CD4-positive, alpha-beta T cell treated with Interferon alpha-2 for 1 hour (primary cell): ENCODE results near the gene TMC7.

Experiments used
- DNase-seq, 2 donors: peaks; one replicate each; pipeline ENCODE4 v3.0.0-alpha.2; 2020 to 2022

Gene TMC7

GRCh38 chr16:19033761-19034160, 50.0 kb downstream of the TMC7 start:
- no peak for DNase-seq

DNA sequence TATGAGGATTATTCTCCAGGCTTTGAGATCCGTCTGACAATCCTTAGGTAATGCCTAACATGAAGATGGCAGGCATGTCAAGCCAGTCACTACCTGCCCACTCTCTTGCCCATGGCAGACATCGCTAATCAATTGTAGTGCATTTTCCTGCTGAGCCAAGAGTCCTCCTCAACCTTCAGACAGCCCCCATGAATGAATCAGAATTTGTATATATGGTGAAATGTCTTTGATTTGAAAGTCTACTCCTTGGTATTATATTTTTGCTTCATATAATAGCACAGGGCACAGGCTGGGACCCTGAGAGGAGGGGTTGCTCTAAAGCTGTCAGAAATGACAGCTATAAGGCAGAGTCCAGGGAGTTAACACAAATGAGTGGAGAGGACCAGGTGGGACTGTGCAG, 56.7 kb downstream of the TMC7 start:
- DNase-seq, result no peak

DNA sequence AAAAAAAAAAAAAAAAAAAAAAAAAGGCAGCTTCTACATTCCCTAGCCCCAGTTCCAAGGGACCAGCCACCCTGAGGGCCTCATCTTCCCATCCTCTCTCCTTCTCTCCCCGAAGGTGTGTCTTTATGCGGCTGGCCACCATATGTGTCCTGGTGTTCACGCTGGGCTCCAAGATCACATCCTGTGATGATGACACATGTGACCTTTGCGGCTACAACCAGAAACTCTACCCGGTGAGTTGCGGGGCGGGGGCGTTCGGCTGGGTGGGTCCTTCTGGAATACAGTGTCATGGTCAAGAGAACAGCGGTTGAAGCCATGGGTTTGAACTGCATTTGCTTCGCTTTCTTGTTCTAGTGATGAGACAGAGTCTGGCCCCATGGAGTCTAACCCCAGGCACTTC, 61.0 kb downstream of the TMC7 start:
- no peak for DNase-seq

DNA sequence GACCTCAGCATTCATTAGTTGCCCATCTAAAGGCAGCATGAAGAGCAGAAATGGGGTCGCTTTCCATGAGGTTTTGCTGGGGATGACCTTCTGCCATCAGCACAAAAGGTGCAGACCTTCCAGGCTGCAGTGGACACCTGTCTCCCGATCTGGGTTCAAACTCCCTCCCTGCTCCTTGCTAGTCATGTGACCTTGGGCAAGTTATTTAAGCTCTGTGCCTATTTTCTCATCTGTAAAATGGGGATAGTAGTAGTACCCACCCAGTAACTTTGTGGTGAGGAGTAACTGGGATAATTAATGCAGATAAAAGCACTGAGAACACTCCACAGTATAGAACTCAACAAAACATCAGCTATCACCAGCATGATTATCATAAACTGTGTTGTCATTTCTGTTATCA, 62.3 kb downstream of the TMC7 start:
- DNase-seq, result no peak

GRCh38 chr16:19062706-19063105, 79.0 kb downstream of the TMC7 start:
- no peak for DNase-seq

- no peak for DNase-seq
These were observed 83.2 kb downstream of the TMC7 start for GRCh38 chr16:19066988-19067348.

DNA sequence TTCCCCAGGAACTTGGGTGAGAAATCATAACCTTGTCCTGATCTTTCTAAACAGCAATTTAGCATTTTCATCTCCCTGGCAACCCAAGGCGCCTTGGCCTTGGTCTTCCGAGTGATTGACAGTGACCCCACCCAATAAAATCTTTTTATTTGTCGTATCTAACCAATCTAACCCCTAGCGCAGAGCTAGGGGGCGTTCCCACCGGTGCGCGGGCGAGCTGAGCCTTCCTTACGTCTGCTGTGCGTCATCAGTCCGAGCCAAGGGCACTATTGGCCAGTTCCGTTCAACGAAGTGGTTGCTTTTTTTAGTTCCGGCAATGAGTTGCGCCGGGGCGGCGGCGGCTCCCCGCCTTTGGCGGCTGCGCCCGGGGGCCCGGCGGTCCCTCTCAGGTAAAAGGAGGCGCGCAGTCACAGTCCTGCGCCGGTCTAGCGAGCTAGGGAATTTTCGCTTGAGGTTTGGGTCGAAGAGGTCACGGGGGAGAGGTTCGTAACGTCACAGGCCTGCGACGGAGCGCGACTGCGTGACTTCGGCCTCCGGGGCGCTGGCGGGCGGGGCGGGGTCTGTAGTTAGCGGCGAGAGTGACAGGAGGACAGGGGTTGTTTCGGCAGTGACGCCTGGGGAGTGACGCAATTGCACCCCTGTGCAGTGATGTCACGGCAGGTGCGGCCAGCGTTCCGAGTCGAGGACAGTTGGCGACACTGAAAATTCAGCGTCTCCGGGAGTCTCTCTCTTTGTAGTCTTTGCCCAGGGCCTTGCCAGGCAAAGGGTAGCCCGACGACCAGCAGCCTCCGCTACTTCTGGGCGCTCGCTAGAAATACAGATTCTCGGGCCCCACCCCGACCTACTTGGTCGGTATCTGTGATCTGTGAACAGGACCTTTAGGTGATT, 83.9 kb downstream of the TMC7 start, which contains the start of gene COQ7:
TSS of gene COQ7 (plus strand) at position 266 of the 888 bp plus-strand sequence. CDS start at position 317, 51 bp downstream.
- DNase-seq, result peak; percentile 99

DNA sequence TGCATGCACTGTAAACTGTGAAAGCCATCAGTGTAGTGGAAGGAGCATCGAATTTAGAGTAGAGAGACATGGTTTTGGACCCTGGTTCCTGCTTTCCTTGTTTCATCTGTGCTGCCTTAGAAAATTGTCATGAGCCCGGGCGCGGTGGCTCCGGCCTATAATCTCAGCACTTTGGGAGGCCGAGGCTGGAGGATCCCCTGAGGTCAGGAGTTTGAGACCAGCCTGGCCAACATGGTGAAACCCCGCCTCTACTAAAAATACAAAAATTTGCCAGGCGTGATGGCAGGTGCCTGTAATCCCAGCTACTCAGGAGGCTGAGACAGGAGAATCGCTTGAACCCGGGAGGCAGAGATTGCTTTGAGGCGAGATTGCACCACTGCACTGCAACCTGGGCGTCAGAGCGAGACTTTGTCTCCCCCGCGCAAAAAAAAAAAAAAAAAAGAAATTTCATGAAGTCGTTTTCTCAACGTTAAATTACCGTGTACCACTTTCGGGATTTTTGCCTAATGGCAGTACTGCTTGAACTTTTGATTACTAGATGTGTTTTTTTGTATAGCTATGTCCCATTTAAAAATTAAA, 84.6 kb downstream of the TMC7 start:
- DNase-seq, result no peak

GRCh38 chr16:19071811-19072777, 88.4 kb downstream of the TMC7 start:
- DNase-seq, result peak; percentile 51 to 62

- DNase-seq, result no peak
These were observed 89.6 kb downstream of the TMC7 start for GRCh38 chr16:19073344-19073743.

GRCh38 chr16:19073863-19074262, 90.1 kb downstream of the TMC7 start:
- no peak for DNase-seq

DNA sequence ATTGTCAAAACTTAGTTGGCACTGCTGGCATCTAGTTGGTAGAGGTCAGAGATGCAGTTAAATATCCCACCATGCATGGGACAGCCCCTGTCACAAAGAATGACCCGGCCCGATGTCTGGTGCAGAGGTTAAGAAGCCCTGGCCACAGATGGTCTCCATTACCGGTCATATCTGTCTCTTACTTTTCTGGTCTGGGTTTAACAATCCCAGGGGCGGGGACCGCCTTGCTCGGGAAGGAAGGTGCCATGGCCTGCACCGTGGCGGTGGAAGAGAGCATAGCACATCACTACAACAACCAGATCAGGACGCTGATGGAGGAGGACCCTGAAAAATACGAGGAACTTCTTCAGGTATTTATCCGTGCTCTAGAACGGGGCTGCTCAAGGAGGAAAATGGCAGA, 91.8 kb downstream of the TMC7 start:
- no peak for DNase-seq

DNA sequence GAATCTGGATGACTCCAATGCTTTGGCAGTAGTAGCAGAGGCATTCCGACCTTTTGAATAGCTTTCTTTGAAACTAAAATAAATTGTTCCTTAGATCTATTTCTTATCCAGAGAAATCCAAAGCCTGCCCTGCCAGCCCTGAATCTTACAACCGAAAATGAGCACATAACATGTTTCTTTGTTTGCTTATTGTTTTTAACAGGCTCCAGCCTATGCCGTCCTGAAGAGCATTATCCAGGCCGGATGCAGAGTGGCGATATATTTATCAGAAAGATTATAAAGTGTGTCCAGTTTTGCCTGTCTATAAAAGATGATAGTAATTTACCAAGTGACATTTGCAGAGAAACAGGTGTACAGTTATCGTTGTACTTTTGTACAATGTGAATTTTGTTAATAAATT, 94.1 kb downstream of the TMC7 start:
- DNase-seq, result no peak

- DNase-seq, result no peak
These were observed 99.9 kb downstream of the TMC7 start for GRCh38 chr16:19083670-19084069.

- DNase-seq, result no peak
These were observed 100.4 kb downstream of the TMC7 start for GRCh38 chr16:19084139-19084538.

- no peak for DNase-seq
These were observed 101.1 kb downstream of the TMC7 start for GRCh38 chr16:19084879-19085278.

GRCh38 chr16:19085679-19086200, 102.0 kb downstream of the TMC7 start:
- DNase-seq, result no peak

DNA sequence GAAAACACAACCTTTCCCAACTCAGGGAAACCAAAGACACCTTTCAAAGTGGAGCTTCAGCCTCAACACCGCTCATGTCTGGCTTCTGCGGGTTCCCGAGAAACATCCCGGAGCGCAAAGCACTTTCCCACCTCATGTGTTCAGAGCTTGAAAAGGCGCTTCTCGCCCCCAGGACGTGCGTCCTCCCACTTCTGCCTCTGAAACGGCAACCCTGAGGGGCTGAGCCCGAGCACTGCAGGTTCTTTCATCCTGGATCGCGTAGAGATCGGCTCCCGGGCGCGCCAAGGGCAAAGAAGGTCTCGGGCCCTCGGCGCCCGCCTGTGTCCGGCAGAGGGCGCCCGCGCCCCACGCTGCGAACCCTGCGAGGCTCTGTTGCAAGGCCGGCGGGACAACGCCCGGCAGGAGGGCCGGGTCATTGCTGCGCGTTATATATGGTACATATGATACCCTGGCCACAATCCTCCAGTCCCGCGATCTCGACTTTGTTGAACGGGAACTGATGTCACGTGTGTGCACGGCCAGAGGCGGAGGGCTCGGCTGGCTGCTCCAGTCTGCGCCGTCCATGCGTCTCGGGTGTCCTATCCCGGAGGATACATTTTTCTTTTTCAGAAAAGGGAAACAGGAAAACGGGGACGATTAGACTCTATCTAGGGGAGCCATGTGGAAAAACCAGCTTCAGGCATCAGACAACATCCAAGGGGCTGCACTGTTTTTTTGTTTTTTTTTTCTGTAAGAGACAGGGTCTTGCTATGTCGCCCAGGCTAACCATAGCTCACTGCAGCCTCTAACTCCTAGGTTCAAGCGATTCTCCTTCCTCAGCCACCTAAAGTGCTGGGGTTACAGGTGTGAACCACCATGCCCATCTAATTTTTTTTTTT, 102.8 kb downstream of the TMC7 start:
- DNase-seq, result peak; percentile 77 to 80

DNA sequence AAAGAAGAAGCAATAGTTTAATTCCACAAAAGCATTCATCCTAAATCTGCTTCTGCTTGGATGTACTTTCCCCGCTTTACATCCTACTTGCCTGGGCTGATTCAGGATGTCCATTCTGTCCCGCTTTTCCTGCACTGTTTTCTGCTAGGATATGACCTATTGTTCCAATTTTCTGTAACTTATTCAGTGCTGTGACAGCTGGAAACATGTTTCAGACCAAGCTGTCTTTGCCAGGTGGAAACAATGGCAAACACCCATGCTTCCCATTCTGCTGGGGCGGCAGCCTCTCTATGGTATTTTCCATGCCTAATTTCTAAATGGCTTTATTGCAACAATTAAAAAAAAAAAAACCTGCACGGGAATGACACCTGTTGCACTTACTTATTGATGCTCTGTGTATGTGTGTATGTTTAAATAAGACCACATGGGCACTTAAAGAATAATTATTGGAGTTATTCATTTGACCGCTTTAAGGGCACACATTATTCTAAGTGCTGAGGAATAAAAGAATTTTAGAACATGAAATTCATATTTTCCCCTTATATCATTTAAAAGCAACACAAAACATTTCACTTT, 104.7 kb downstream of the TMC7 start:
- DNase-seq, result no peak

DNA sequence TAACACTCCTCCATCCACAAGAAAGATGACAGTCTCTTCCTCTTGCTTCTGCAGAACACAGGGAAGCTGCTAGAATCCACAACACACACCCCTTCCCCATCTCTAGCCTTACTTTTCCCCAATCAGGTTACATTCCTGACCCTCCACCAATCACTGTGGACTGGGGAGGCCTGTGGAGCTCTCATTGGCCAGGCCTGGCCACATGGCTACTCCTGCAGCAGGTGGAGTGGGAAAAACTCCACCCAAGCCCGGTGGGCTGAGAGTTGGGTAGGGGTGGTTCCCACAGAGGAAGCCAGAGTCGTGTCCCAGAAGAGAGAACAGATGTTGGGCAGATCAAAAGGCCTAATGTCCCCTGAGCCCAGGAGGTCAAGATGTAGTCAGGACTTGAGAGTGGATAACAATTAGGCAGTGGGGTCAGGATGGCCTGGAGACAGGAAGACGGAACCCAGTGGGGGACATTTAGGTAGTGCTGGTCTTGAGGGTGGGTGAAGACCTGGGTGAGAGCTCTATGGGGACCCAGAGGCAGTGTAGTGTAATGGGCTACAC, 105.7 kb downstream of the TMC7 start:
- DNase-seq, result no peak

- no peak for DNase-seq
These were observed 107.2 kb downstream of the TMC7 start for GRCh38 chr16:19090916-19091315.
